GM10266 (cell line): ENCODE data around the gene F5.

Source experiments
- DNase-seq: peaks from one replicate; pipeline ENCODE4 v3.0.0; 2012; ENCODE audit errors: extremely low spot score
- TF ChIP-seq, protein P1 (sequence below): IDR thresholded peaks from 2 replicates; pipeline ENCODE4 v1.5.1; 2012; ENCODE audit warnings: mild to moderate bottlenecking, low read depth; ENCODE audit not compliant: control insufficient read depth, insufficient read depth; ENCODE audit errors: missing control alignments

Gene F5

GRCh38 chr1:169588112-169588511 is 1.8 kb upstream of the F5 start:
- no peak for DNase-seq
- TF ChIP-seq, protein P1, sequence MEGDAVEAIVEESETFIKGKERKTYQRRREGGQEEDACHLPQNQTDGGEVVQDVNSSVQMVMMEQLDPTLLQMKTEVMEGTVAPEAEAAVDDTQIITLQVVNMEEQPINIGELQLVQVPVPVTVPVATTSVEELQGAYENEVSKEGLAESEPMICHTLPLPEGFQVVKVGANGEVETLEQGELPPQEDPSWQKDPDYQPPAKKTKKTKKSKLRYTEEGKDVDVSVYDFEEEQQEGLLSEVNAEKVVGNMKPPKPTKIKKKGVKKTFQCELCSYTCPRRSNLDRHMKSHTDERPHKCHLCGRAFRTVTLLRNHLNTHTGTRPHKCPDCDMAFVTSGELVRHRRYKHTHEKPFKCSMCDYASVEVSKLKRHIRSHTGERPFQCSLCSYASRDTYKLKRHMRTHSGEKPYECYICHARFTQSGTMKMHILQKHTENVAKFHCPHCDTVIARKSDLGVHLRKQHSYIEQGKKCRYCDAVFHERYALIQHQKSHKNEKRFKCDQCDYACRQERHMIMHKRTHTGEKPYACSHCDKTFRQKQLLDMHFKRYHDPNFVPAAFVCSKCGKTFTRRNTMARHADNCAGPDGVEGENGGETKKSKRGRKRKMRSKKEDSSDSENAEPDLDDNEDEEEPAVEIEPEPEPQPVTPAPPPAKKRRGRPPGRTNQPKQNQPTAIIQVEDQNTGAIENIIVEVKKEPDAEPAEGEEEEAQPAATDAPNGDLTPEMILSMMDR, result no peak

GRCh38 chr1:169586067-169586394 is 250 bp downstream of the F5 start:
- DNase-seq, result no peak
- TF ChIP-seq, protein P1, result no peak

GRCh38 chr1:169585181-169585580 is 1.1 kb downstream of the F5 start:
- TF ChIP-seq, protein P1, result no peak

DNA sequence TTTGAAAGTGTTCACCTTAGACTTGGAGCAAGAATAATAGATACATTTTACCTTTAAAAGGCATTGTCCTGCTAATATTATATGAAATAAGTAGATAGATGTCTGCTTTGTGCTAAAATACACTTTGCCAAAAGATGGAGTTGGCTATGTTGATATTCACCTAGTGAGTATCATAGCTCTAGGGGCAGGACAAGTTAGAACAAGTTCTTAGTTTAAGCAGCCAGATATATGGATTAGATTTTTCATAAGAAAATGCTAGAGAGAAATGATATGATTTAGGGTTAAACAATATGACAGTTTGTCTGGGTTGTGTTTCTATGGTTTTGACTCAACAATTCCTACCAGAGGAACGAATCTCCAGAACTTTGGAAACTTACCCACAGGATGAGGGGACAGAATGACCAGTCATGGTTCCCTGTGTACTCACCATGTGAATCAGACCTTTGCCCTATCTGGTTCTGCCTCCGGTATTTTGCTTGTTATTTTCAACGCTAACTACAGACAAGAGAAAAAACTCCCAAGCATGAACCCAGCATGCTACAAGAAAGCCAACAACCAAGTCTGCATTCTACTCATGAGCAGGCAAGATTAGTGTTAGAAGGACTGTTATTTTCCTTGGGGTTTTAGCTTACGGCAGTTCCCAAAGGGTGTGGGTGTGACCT is 1.7 kb downstream of the F5 start:
- DNase-seq, result no peak

More at GRCh38 chr1:169585181-169585580, 1.1 kb downstream of the F5 start:
- DNase-seq, result no peak

GRCh38 chr1:169577981-169578738 is 8.1 kb downstream of the F5 start:
- no peak for DNase-seq
- TF ChIP-seq, protein P1, result no peak

More for the DNA sequence above, 1.7 kb downstream of the F5 start:
- TF ChIP-seq, protein P1, result no peak

GRCh38 chr1:169576935-169577331 is 9.3 kb downstream of the F5 start:
- DNase-seq, result no peak
- TF ChIP-seq, protein P1, result no peak
